Esophagus muscularis mucosa (tissue), 4 donors: ENCODE measurements around the gene CYP1B1. TPM values are rescaled to one million over a fixed set of nuclear protein-coding genes. Genes with fewer than 3 reads are reported as not detected.

Experiments
- DNase-seq: peaks from one replicate; pipeline ENCODE4 v3.0.0-alpha.2; 2017; ENCODE audit errors: extremely low spot score
- H3K27ac ChIP-seq, 4 donors: fragments of 200-600 bp; sonication (generic); replicated peaks in 1 of 4; 1 replicate in 3 of 4; 2 replicates in 1 of 4; pipeline ENCODE4 v1.5.1; 2016 to 2019; ENCODE audit warnings: mild to moderate bottlenecking in 1 of 4
- H3K27me3 ChIP-seq, 4 donors: fragments of 200-600 bp; sonication (generic); one replicate each; pipeline versions ENCODE4 v1.5.1 to v1.6.0; 2016 to 2019
- H3K36me3 ChIP-seq, 4 donors: fragments of 200-600 bp; sonication (generic); one replicate each; pipeline ENCODE4 v1.5.1; 2016 to 2019
- H3K4me1 ChIP-seq, 4 donors: fragments of 200-600 bp; sonication (generic); one replicate each; pipeline ENCODE4 v1.5.1; 2016 to 2019
- H3K4me3 ChIP-seq, 4 donors: fragments of 200-600 bp; sonication (generic); 1 replicate in 2 of 4; 2 replicates in 2 of 4; pipeline ENCODE4 v1.5.1; 2016 to 2019; ENCODE audit warnings: mild to moderate bottlenecking in 4 of 4, moderate library complexity in 1 of 4
- H3K9me3 ChIP-seq, 4 donors: fragments of 200-600 bp; sonication (generic); 1 replicate in 3 of 4; 2 replicates in 1 of 4; pipeline ENCODE4 v1.5.1; 2016 to 2019
- CTCF ChIP-seq, 3 experiments: fragments of 200-600 bp in 2 of 3; fragments of 450-650 bp in 1 of 3; sonication (generic) in 2 of 3; IDR thresholded peaks; one replicate each; pipeline ENCODE4 v1.5.1; 2017 to 2019; ENCODE audit warnings: antibody characterized with exemption in 3 of 3, mild to moderate bottlenecking in 2 of 3, moderate library complexity in 1 of 3
- EP300 ChIP-seq: sonication (generic); formaldehyde crosslinking; IDR thresholded peaks from one replicate; pipeline ENCODE4 v1.6.1; 2017; ENCODE audit warnings: antibody characterized with exemption
- POLR2A ChIP-seq: fragments of 450-650 bp; IDR thresholded peaks from one replicate; pipeline ENCODE4 v1.6.1; 2017; ENCODE audit warnings: antibody characterized with exemption, moderate library complexity, mild to moderate bottlenecking, low read depth
- POLR2AphosphoS5 ChIP-seq, 2 donors: sonication (generic); formaldehyde crosslinking; IDR thresholded peaks; one replicate each; pipeline ENCODE4 v1.6.1; 2017; ENCODE audit warnings: antibody characterized with exemption in 2 of 2
- WGBS: methylation state at CpG from one replicate; pipeline ENCODE4 v1.1.5; 2018; 5-methylcytosine and 5-hydroxymethylcytosine counted together
- intact Hi-C: fragments of 100-400 bp; cut with DNase I; formaldehyde crosslinking; loops from one replicate; pipeline ENCODE4 v1.15.1; 2023
- total RNA-seq, 4 donors: library from RNA; depleted of rRNA; stranded (reverse); fragments of >200 nt; gene quantifications; one replicate each; pipeline versions ENCODE4 v1.1.0 to v1.2.1, GENCODE V29; 2016

Gene CYP1B1
- total RNA-seq, 4 donors from 2014 or later = 20.8 to 60.3 (median 37.6) TPM

GRCh38 chr2:38100328-38100727, 24.4 kb upstream of the CYP1B1 start:
- Histone ChIP-seq H3K36me3 (no peaks in the 10 kb centered on the region), H3K4me1 (peaks cover 17 to 30% (median 25%) of the 10 kb centered on the region in 4 donors), H3K27me3 (no peaks in the 10 kb centered on the region), H3K4me3 (no peak overlapping the region), H3K9me3 (peaks cover 0 to 4% (median 0%) of the 10 kb centered on the region in 4 donors), H3K27ac (no peak overlapping the region)
- 74% methylated on average over 3 of the region's 3 CpGs for WGBS
- TF ChIP-seq POLR2AphosphoS5 (IDR thresholded peaks at IDR 0.05) (no peak), POLR2A (no peak), CTCF (IDR thresholded peaks at IDR 0.05) (no peak), EP300 (no peak)
- no peak for DNase-seq
- intact Hi-C loops = no loop called here

GRCh38 chr2:38099099-38100028, 23.4 kb upstream of the CYP1B1 start:
- H3K4me1 ChIP-seq = peaks cover 18 to 30% (median 27%) of the 10 kb centered on the region in 4 donors
- peaks cover 0 to 4% (median 0%) of the 10 kb centered on the region in 4 donors for H3K9me3 ChIP-seq
- no peak for TF ChIP-seq POLR2A
- no peak for TF ChIP-seq POLR2AphosphoS5 (IDR thresholded peaks at IDR 0.05)
- no peak for TF ChIP-seq CTCF (IDR thresholded peaks at IDR 0.05)
- no peak for TF ChIP-seq EP300
- H3K27me3 ChIP-seq = no peaks in the 10 kb centered on the region
- intact Hi-C loops = no loop called here
- DNase-seq = no peak
- no peaks in the 10 kb centered on the region for H3K36me3 ChIP-seq
- WGBS = 67% methylated on average over 10 of the region's 10 CpGs
- peak overlapping the region; percentile 22 to 36 (median 30) for H3K4me3 ChIP-seq
- peak overlapping the region in 3 of 4 donors; percentile 23 to 55 (median 24) for H3K27ac ChIP-seq

- Histone ChIP-seq H3K27ac (peak overlapping the region; percentile 23 to 55 (median 30)), H3K4me3 (peak overlapping the region; percentile 22 to 36 (median 30)), H3K36me3 (no peaks in the 10 kb centered on the region), H3K9me3 (no peaks in the 10 kb centered on the region), H3K4me1 (peaks cover 21 to 33% (median 28%) of the 10 kb centered on the region in 4 donors), H3K27me3 (no peaks in the 10 kb centered on the region)
- DNase-seq = no peak
- intact Hi-C loops = no loop called here
- TF ChIP-seq POLR2A (no peak), POLR2AphosphoS5 (IDR thresholded peaks at IDR 0.05) (no peak), CTCF (IDR thresholded peaks at IDR 0.05) (no peak), EP300 (no peak)
- WGBS = 38% methylated on average over 11 of the region's 11 CpGs
Measured at GRCh38 chr2:38098421-38099098, 22.6 kb upstream of the CYP1B1 start.

GRCh38 chr2:38097988-38098385, 22.0 kb upstream of the CYP1B1 start:
- DNase-seq = no peak
- 76% methylated on average over 4 of the region's 4 CpGs for WGBS
- H3K36me3 ChIP-seq = no peaks in the 10 kb centered on the region
- intact Hi-C loops = no loop called here
- H3K27me3 ChIP-seq = no peaks in the 10 kb centered on the region
- H3K4me1 ChIP-seq = peaks cover 27 to 39% (median 31%) of the 10 kb centered on the region in 4 donors
- peak overlapping the region; percentile 23 to 55 (median 30) for H3K27ac ChIP-seq
- TF ChIP-seq CTCF (IDR thresholded peaks at IDR 0.05) = no peak
- TF ChIP-seq POLR2AphosphoS5 (IDR thresholded peaks at IDR 0.05) = no peak
- no peak for TF ChIP-seq POLR2A
- no peak for TF ChIP-seq EP300
- H3K4me3 ChIP-seq = peak overlapping the region; percentile 22 to 36 (median 30)
- no peaks in the 10 kb centered on the region for H3K9me3 ChIP-seq
